Globus pallidus (tissue), 1 donor: Measurements from ENCODE around the gene SLC39A12.
A peak's percentile ranks its signal among the peaks of the same experiment; 100 is the strongest.

ENCODE experiments used
- DNase-seq: peaks from one replicate; pipeline ENCODE4 v3.0.0-alpha.2; 2015; ENCODE audit warnings: low spot score

SLC39A12 gene

DNA sequence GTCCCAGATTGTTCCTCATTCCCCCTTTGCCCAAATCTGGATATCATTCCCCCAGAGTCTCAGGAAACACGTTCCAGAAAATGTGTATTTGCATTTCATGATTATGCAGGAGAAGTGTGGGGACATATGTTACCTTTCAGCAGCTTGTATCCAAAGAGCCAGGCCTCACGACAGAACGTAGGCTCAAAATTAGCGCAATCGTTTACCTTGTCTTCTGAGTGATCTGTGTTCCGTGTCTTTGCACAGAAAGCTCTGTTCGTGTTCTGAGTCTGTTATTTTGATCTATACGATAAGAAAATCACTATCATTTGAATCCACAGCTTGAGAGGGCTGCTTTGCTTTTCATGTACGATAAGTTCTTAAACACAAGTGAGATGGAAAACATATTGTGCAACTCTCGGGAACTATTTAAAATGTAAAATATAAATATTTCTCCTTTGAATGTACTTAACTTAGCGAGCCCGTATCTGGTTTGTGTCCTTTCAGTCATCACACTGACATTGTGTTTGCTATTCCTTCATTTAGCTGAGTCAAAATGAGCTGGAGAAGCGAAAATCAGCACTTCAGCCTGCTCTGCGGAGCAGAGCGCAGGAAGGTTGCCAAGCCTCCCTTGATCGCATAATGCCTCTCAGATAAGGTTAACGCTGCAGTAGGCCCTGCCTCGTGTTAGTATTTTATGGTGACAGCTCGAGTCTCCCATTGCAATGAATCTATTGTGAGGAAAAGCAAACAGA, 108.3 kb downstream of the SLC39A12 start:
- DNase-seq: no peak

DNA sequence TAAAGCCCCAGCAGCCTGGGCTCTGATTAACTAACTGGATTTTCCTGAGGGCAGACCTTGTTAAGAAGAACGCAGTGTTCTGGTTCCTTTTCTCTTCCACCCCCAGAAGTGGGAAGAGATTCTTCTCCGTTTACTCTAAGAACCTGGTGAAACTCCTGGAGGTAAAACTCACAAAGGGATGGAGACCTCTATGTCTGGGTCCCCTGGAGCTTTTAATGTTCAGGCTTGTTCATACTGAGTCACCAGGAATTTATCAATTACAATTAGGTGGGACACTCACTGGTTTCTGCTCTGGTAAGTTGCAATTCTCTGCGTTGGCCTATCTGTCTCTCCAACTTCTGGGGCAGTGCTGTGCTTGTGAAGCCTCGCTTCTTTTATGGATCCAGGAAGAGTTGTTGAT, 115.2 kb downstream of the SLC39A12 start:
- no peak for DNase-seq

DNA sequence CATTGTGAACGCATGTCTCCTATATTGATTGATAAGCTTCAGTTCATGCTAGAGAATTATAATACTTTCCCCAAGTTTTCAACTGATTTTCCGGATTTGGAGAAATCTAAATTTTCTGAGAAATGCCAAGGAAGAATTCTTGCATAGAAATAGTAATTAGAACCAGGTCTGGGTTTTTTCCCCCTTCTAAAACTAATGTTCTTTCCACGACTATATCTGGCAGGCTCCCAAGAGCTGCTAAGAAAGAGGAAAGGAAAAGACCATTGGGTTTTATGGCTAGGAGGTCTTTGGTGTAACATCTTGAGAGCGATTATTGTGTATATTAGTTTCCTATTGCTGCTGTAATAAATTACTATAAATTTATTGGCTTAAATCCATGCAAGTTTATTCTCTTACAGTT, 116.7 kb downstream of the SLC39A12 start:
- DNase-seq: no peak

DNA sequence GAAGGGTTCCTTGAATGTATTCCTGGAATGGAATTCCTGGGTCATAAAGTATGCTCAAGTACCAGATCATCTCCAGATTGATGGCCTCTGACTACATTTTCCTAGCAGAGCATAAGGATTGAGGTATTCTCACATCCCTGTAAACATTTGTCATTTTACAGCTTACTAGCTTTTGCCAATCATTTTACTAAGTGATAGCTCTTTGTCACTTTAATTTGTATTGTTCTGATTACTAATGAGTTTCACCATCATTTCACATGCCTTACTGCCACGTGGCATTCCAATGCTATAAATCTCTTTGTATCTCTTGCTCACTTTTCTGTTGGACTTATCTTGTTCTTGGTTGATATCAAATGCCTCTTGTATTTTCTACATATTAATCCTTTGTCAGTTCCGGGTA, 119.9 kb downstream of the SLC39A12 start:
- no peak for DNase-seq

DNA sequence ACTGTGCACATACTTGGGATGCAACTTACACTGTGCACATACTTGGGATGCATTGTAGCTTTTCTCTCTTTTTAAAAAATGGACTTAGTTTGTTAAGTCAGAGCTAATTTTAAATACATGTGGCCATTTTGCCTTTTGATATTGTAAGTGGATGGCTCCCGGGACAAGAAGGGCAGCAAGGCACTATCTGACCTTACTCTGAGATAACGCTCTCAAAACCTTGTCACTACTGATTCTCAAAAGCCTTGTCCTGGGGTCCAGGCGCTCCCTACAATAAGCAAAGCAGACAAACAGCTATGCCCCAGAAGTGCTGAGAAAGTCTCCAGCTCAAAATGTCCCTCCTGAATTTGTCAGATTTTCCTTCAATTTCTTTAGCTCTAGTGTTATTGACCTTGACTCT, 121.6 kb downstream of the SLC39A12 start:
- no peak for DNase-seq

DNA sequence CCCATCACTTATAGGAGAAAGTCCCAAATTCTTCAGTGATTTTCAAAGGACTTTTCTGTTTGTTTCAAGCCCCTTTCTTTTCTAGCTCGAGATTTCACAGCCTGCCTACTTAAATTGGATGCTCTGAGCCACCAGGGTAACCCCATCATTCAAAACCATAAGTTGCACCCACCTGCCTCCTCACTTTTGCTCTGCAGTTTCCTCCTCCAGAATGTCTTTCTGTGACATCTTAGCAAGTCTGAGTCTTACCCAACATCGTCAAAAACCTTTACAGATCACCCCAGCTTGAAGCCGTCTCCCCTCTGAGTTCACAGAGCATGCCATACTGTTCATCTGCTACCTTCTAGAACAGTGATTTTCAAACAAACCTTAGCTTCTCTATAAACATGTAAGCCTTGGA, 124.2 kb downstream of the SLC39A12 start:
- DNase-seq: no peak

DNA sequence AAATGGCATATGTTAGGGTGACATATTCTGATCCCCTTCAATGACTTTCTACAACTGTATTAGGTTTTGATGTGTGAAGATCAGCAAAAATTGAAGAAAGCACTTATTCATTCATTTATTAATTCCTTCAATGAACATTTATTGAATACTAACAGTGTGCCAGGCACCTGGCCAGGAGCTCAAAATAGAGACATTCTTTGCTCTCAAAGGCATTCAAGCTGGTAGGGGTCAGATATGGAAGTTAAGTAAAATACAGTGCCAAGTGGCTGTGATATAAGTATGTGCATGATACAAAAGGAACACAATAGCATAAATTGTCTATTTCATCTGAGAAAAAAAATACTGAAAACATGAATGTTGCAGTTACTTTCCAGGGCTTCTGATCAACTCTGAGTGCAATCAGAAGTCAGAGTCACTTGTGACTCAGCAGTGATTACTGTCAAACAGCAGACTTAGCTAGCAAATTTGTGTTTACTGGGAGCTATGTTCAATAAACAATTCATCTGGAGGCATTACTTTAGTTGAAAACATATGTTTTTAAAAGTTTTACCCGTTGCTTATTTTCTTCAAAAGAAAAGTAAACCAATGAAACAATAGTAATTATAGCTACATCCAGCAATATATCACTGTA, 128.1 kb downstream of the SLC39A12 start:
- DNase-seq: no peak

DNA sequence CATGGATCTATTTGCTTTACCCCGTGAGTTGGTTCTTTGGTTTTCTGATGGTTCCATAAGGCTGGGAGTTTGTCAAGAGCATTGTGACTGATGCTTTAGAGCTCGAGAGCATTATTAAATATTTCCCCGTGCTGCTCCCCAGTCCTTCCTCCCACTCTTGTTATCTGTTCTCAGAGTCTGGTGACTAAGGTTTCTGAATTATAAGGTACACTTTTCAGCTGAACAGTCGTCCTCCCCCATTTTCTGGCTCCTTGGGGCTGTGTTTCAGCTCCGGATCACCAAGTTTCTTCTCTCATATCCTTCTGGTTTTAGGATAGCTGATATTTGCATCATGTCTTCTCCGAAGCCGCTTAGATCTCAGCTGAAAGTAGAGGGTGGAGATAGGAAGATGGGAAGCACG, 130.7 kb downstream of the SLC39A12 start:
- no peak for DNase-seq

DNA sequence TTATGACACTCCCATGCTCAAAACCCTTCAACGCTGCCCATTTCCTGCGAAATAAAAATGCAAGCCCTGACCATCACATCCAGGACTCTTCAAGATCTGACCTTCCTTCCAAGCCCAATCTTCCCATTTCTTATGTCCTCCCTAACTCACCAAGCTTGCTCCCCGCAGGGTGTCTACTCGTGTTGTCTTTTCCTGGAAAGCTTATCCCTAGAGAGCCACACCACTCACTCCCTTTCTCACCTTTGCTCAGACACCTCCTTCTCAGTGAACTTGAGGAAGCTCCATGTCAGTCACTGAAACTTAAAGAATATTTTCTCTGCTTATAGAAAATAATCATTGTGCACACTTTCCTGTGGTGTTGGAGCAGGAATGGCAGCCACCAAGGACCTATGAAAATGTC, 134.1 kb downstream of the SLC39A12 start:
- DNase-seq: no peak

DNA sequence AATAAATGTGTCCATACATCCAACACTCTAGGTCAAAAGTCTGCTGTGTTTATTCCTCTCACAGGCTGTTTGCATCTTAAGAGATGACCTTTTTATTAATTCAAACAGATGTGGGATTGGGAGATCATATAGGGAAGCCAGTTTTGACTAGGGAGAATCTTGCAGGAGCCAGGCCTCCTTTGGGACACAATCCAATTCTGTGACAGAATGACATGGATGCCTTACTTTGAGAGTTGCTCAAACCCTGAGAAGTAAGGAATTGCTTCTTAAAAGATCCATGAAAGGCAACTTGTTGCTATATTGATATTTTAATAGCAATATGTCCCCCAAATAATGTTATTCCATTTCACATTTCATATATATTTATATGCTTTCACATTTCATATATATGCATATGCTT, 135.0 kb downstream of the SLC39A12 start:
- DNase-seq: no peak

DNA sequence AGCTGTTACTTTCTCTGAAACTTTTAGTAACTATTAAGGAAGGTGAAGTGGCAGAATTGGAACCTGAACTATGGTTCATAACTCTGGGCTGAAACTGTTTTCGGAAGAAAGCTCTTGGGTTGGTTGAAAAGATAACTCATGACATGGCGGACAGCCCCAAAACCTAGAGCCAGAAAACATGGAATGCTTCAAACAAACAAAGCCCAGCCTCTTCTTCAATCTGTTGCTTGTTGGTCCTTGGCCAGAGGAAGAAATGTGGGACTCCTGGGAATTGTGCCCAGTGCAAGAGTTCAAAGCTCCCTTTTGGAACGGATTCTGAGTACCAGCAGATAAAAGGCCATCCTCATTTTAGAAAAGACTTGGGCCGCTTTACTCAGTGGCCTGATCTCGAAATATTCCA, 135.6 kb downstream of the SLC39A12 start:
- DNase-seq: peak; percentile 26
